Uterus (tissue), 4 donors: ENCODE measurements around the gene H19. TPM values are rescaled to one million over a fixed set of nuclear protein-coding genes. Genes with fewer than 3 reads are reported as not detected.

Source experiments
- DNase-seq, 2 donors: peaks; one replicate each; pipeline ENCODE4 v3.0.0-alpha.2; 2019 to 2020
- H3K27ac ChIP-seq, 2 donors: fragments of 200-600 bp; sonication (generic); 1 replicate in 1 of 2; 2 replicates in 1 of 2; pipeline ENCODE4 v1.5.1; 2016 to 2018
- H3K27me3 ChIP-seq, 2 donors: fragments of 200-600 bp; sonication (generic); one replicate each; pipeline ENCODE4 v1.5.1; 2018 to 2019; ENCODE audit warnings: control low read depth in 1 of 2
- H3K36me3 ChIP-seq, 2 donors: fragments of 200-600 bp; sonication (generic); one replicate each; pipeline ENCODE4 v1.5.1; 2019; ENCODE audit warnings: control low read depth in 1 of 2
- H3K4me1 ChIP-seq, 2 donors: fragments of 200-600 bp; sonication (generic); one replicate each; pipeline ENCODE4 v1.5.1; 2018 to 2019; ENCODE audit warnings: control low read depth in 1 of 2
- H3K4me3 ChIP-seq, 2 donors: fragments of 200-600 bp; sonication (generic); 1 replicate in 1 of 2; 2 replicates in 1 of 2; pipeline ENCODE4 v1.5.1; 2018 to 2019; ENCODE audit warnings: mild to moderate bottlenecking in 1 of 2
- H3K9me3 ChIP-seq, 2 donors: fragments of 200-600 bp; sonication (generic); one replicate each; pipeline ENCODE4 v1.5.1; 2019; ENCODE audit warnings: control low read depth in 1 of 2
- CTCF ChIP-seq, 4 experiments: fragments of 200-600 bp in 2 of 4; fragments of 450-650 bp in 2 of 4; sonication (generic) in 2 of 4; IDR thresholded peaks; one replicate each; pipeline ENCODE4 v1.5.1; 2016 to 2019; ENCODE audit warnings: antibody characterized with exemption in 4 of 4, mild to moderate bottlenecking in 2 of 4, moderate library complexity in 1 of 4
- POLR2A ChIP-seq, 2 donors: fragments of 450-650 bp; IDR thresholded peaks; one replicate each; pipeline ENCODE4 v1.6.1; 2016; ENCODE audit warnings: antibody characterized with exemption in 2 of 2, mild to moderate bottlenecking in 1 of 2, moderate library complexity in 1 of 2
- intact Hi-C: fragments of 100-400 bp; cut with DNase I; formaldehyde crosslinking; loops from one replicate; pipeline ENCODE4 v1.15.1; 2023; ENCODE audit warnings: low total_unique reads
- total RNA-seq, 4 donors: library from RNA; depleted of rRNA in 3 of 4; stranded (reverse); fragments of >200 nt in 3 of 4; gene quantifications; one replicate each; pipeline versions ENCODE4 v1.1.0 to v1.2.4, GENCODE V29; 2014 to 2023
- donor health status: DM: yes; HTN: yes; CAD: no.

Gene H19
- total RNA-seq, 4 donors from 2014 or later: 260 to 3,028 (median 463) TPM

GRCh38 chr11:1978720-1979473 lies 18.7 kb downstream of the H19 start:
- no peaks in the 10 kb centered on the region for H3K27me3 ChIP-seq
- H3K27ac ChIP-seq: no peak overlapping the region
- H3K4me3 ChIP-seq: no peak overlapping the region
- H3K36me3 ChIP-seq: no peaks in the 10 kb centered on the region
- no peaks in the 10 kb centered on the region for H3K9me3 ChIP-seq
- intact Hi-C loops: no loop called here
- TF ChIP-seq POLR2A (IDR thresholded peaks at IDR 0.05) (no peak), CTCF (IDR thresholded peaks at IDR 0.05) (no peak)
- H3K4me1 ChIP-seq: no peaks in the 10 kb centered on the region
- no peak for DNase-seq

GRCh38 chr11:1975185-1975584 lies 22.5 kb downstream of the H19 start:
- Histone ChIP-seq H3K4me1 (no peaks in the 10 kb centered on the region), H3K27ac (no peak overlapping the region), H3K27me3 (no peaks in the 10 kb centered on the region), H3K36me3 (no peaks in the 10 kb centered on the region), H3K4me3 (no peak overlapping the region), H3K9me3 (no peaks in the 10 kb centered on the region)
- DNase-seq: no peak
- TF ChIP-seq POLR2A (IDR thresholded peaks at IDR 0.05): no peak
- TF ChIP-seq CTCF (IDR thresholded peaks at IDR 0.05): no peak
- intact Hi-C loops: no loop called here

- Histone ChIP-seq H3K27ac (no peak overlapping the region), H3K36me3 (no peaks in the 10 kb centered on the region), H3K4me1 (no peaks in the 10 kb centered on the region), H3K4me3 (no peak overlapping the region), H3K27me3 (no peaks in the 10 kb centered on the region), H3K9me3 (no peaks in the 10 kb centered on the region)
- DNase-seq: peak in 1 of 2 donors; percentile 13
- TF ChIP-seq CTCF (IDR thresholded peaks at IDR 0.05) (no peak), POLR2A (IDR thresholded peaks at IDR 0.05) (no peak)
- intact Hi-C loops: no loop called here
Observed at GRCh38 chr11:1970956-1971355, 26.7 kb downstream of the H19 start.

- H3K27me3 ChIP-seq: no peaks in the 10 kb centered on the region
- no peaks in the 10 kb centered on the region for H3K4me1 ChIP-seq
- no peak overlapping the region for H3K27ac ChIP-seq
- no peak for DNase-seq
- intact Hi-C loops: no loop called here
- H3K4me3 ChIP-seq: no peak overlapping the region
- no peaks in the 10 kb centered on the region for H3K36me3 ChIP-seq
- no peak for TF ChIP-seq CTCF (IDR thresholded peaks at IDR 0.05)
- no peak for TF ChIP-seq POLR2A (IDR thresholded peaks at IDR 0.05)
- H3K9me3 ChIP-seq: no peaks in the 10 kb centered on the region
Observed at GRCh38 chr11:1969776-1970175, 27.9 kb downstream of the H19 start.

GRCh38 chr11:1969035-1969434 lies 28.6 kb downstream of the H19 start:
- intact Hi-C loops: no loop called here
- H3K27ac ChIP-seq: no peak overlapping the region
- no peak for DNase-seq
- H3K27me3 ChIP-seq: no peaks in the 10 kb centered on the region
- H3K36me3 ChIP-seq: no peaks in the 10 kb centered on the region
- TF ChIP-seq CTCF (IDR thresholded peaks at IDR 0.05) (no peak), POLR2A (IDR thresholded peaks at IDR 0.05) (no peak)
- H3K4me1 ChIP-seq: no peaks in the 10 kb centered on the region
- no peaks in the 10 kb centered on the region for H3K9me3 ChIP-seq
- no peak overlapping the region for H3K4me3 ChIP-seq
